GM12878 (cell line): ENCODE measurements around the gene KRT79. TPM values are rescaled to one million over a fixed set of nuclear protein-coding genes. Genes with fewer than 3 reads are reported as not detected.

Experiments
- polyA plus RNA-seq, 11 experiments: library from polyadenylated mRNA; depleted of rRNA in 4 of 11; unstranded in 6 of 11; stranded (reverse) in 5 of 11; fragments of >200 nt; fragmentation: Nextera tagmentation in 4 of 11; fragmentation: Illumina TruSeq in 1 of 11; extraction: Ambion mirVana in 4 of 11; extraction: Trizol in 1 of 11; gene quantifications; 1 replicate in 1 of 11; 2 replicates in 10 of 11; pipeline versions ENCODE4 v1.2.1 to v1.2.3, GENCODE V29; 2011 to 2016; ENCODE audit warnings: inconsistent platforms in 2 of 11, missing spikeins in 2 of 11, low read depth in 1 of 11
- small RNA-seq: library from RNA; depleted of rRNA; stranded (forward); fragments of <200 nt; gene quantifications from one replicate; pipeline ENCODE3, GENCODE V24; 2014
- total RNA-seq, 4 experiments: library from RNA; depleted of rRNA in 3 of 4; stranded (reverse); fragments of >200 nt in 3 of 4; fragmentation: Illumina TruSeq in 1 of 4; extraction: Trizol in 1 of 4; gene quantifications; 2 replicates each; pipeline versions ENCODE4 v1.2.1 to v1.2.3, GENCODE V29; 2013 to 2021
- TF ChIP-seq, protein P1 (sequence below): fragments of 450-650 bp; IDR thresholded peaks from 2 replicates; pipeline ENCODE4 v1.6.1; 2017; ENCODE audit warnings: low read depth, mild to moderate bottlenecking, moderate library complexity

KRT79 gene
- total and polyA plus RNA-seq, 10 of the 15 experiments (the other 5 are each of a cell fraction or from before 2014, with no cell fraction given): 0.03 to 0.09 (median 0.07) TPM; not detected in 7

DNA sequence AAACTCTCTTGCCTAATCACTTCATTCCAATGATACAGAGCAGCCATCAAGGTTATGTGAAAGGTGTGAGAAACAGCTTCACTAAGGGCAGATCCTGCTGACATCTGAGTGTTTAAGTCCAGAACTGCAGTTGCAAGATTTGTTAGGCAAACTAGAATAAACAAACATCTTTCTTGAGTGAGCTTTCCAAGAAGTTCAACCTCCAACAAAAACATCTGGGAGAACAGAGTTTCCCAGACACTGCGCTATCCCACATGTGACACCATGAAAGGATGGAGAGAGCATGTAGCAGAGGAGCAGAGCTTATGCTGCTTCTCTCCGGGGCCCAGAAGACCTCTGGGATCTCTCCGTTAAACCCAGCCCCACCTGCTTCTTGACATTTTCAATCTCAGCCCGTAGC is 62.6 kb downstream of the KRT79 start (continued):
- TF ChIP-seq, protein P1, sequence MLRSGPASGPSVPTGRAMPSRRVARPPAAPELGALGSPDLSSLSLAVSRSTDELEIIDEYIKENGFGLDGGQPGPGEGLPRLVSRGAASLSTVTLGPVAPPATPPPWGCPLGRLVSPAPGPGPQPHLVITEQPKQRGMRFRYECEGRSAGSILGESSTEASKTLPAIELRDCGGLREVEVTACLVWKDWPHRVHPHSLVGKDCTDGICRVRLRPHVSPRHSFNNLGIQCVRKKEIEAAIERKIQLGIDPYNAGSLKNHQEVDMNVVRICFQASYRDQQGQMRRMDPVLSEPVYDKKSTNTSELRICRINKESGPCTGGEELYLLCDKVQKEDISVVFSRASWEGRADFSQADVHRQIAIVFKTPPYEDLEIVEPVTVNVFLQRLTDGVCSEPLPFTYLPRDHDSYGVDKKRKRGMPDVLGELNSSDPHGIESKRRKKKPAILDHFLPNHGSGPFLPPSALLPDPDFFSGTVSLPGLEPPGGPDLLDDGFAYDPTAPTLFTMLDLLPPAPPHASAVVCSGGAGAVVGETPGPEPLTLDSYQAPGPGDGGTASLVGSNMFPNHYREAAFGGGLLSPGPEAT: no peak

Small RNA genes lying within 50 kb of the gene (small RNA-seq; reads per million reads assigned to genes)
- gene AC107016.2: not detected

Other genes with a start within 250 kb of the KRT79 start
Only the 7 nearest of the 14 such genes appear.
- gene KRT77, start 130.8 kb downstream of the KRT79 start, total RNA-seq (2014; rRNA removed): not detected in 2 replicates
- gene KRT77, start 130.8 kb downstream of the KRT79 start, total RNA-seq (2014; rRNA removed; fragmentation: Illumina TruSeq; extraction: Trizol): not detected in 2 replicates
- gene KRT77, start 130.8 kb downstream of the KRT79 start, total RNA-seq (2021): not detected in 2 replicates
- not detected in 2 replicates for gene KRT77, start 130.8 kb downstream of the KRT79 start, polyA plus RNA-seq (2011; rRNA removed)
- gene KRT77, start 130.8 kb downstream of the KRT79 start, polyA plus RNA-seq (2014; fragmentation: Illumina TruSeq; extraction: Trizol): not detected in 2 replicates
- gene KRT77, start 130.8 kb downstream of the KRT79 start, polyA plus RNA-seq (2014; fragmentation: Nextera tagmentation; extraction: Ambion mirVana): not detected
- not detected in 2 replicates for gene KRT77, start 130.8 kb downstream of the KRT79 start, polyA plus RNA-seq (2014; rRNA removed)
- gene KRT77, start 130.8 kb downstream of the KRT79 start, polyA plus RNA-seq (2016; fragmentation: Nextera tagmentation; extraction: Ambion mirVana): not detected
- not detected in 2 replicates for gene KRT76, start 57.0 kb downstream of the KRT79 start, total RNA-seq (2014; rRNA removed)
- not detected in 2 replicates for gene KRT76, start 57.0 kb downstream of the KRT79 start, total RNA-seq (2014; rRNA removed; fragmentation: Illumina TruSeq; extraction: Trizol)
- gene KRT76, start 57.0 kb downstream of the KRT79 start, total RNA-seq (2021): not detected in 2 replicates
- gene KRT76, start 57.0 kb downstream of the KRT79 start, polyA plus RNA-seq (2011; rRNA removed): not detected in 2 replicates
- gene KRT76, start 57.0 kb downstream of the KRT79 start, polyA plus RNA-seq (2014; fragmentation: Illumina TruSeq; extraction: Trizol): not detected in 2 replicates
- gene KRT76, start 57.0 kb downstream of the KRT79 start, polyA plus RNA-seq (2014; fragmentation: Nextera tagmentation; extraction: Ambion mirVana): not detected
- not detected in 2 replicates for gene KRT76, start 57.0 kb downstream of the KRT79 start, polyA plus RNA-seq (2014; rRNA removed)
- gene KRT76, start 57.0 kb downstream of the KRT79 start, polyA plus RNA-seq (2016; fragmentation: Nextera tagmentation; extraction: Ambion mirVana): not detected
- not detected in 2 replicates for gene KRT3, start 38.2 kb downstream of the KRT79 start, total RNA-seq (2014; rRNA removed)
- not detected in 2 replicates for gene KRT3, start 38.2 kb downstream of the KRT79 start, total RNA-seq (2014; rRNA removed; fragmentation: Illumina TruSeq; extraction: Trizol)
- not detected in 2 replicates for gene KRT3, start 38.2 kb downstream of the KRT79 start, total RNA-seq (2021)
- not detected in 2 replicates for gene KRT3, start 38.2 kb downstream of the KRT79 start, polyA plus RNA-seq (2011; rRNA removed)
- gene KRT3, start 38.2 kb downstream of the KRT79 start, polyA plus RNA-seq (2014; fragmentation: Illumina TruSeq; extraction: Trizol): not detected in 2 replicates
- not detected for gene KRT3, start 38.2 kb downstream of the KRT79 start, polyA plus RNA-seq (2014; fragmentation: Nextera tagmentation; extraction: Ambion mirVana)
- not detected in 2 replicates for gene KRT3, start 38.2 kb downstream of the KRT79 start, polyA plus RNA-seq (2014; rRNA removed)
- gene KRT3, start 38.2 kb downstream of the KRT79 start, polyA plus RNA-seq (2016; fragmentation: Nextera tagmentation; extraction: Ambion mirVana): not detected
- not detected in 2 replicates for gene KRT4, start 20.2 kb downstream of the KRT79 start, total RNA-seq (2014; rRNA removed)
- not detected in 2 replicates for gene KRT4, start 20.2 kb downstream of the KRT79 start, total RNA-seq (2014; rRNA removed; fragmentation: Illumina TruSeq; extraction: Trizol)
- gene KRT4, start 20.2 kb downstream of the KRT79 start, total RNA-seq (2021): not detected in 2 replicates
- gene KRT4, start 20.2 kb downstream of the KRT79 start, polyA plus RNA-seq (2011; rRNA removed): not detected in 2 replicates
- not detected in 2 replicates for gene KRT4, start 20.2 kb downstream of the KRT79 start, polyA plus RNA-seq (2014; fragmentation: Illumina TruSeq; extraction: Trizol)
- gene KRT4, start 20.2 kb downstream of the KRT79 start, polyA plus RNA-seq (2014; fragmentation: Nextera tagmentation; extraction: Ambion mirVana): not detected
- not detected in 2 replicates for gene KRT4, start 20.2 kb downstream of the KRT79 start, polyA plus RNA-seq (2014; rRNA removed)
- not detected for gene KRT4, start 20.2 kb downstream of the KRT79 start, polyA plus RNA-seq (2016; fragmentation: Nextera tagmentation; extraction: Ambion mirVana)
- gene KRT78, start 14.7 kb upstream of the KRT79 start, total RNA-seq (2014; rRNA removed): not detected in 2 replicates
- gene KRT78, start 14.7 kb upstream of the KRT79 start, total RNA-seq (2014; rRNA removed; fragmentation: Illumina TruSeq; extraction: Trizol): not detected in 2 replicates
- not detected in 2 replicates for gene KRT78, start 14.7 kb upstream of the KRT79 start, total RNA-seq (2021)
- 0.07 and 0.16 TPM in 2 replicates for gene KRT78, start 14.7 kb upstream of the KRT79 start, polyA plus RNA-seq (2011; rRNA removed)
- gene KRT78, start 14.7 kb upstream of the KRT79 start, polyA plus RNA-seq (2014; fragmentation: Illumina TruSeq; extraction: Trizol): not detected in 2 replicates
- not detected for gene KRT78, start 14.7 kb upstream of the KRT79 start, polyA plus RNA-seq (2014; fragmentation: Nextera tagmentation; extraction: Ambion mirVana)
- gene KRT78, start 14.7 kb upstream of the KRT79 start, polyA plus RNA-seq (2014; rRNA removed): 0.51 TPM in 1 of 2 replicates, not detected in the other
- not detected for gene KRT78, start 14.7 kb upstream of the KRT79 start, polyA plus RNA-seq (2016; fragmentation: Nextera tagmentation; extraction: Ambion mirVana)
- gene KRT8, start 70.8 kb upstream of the KRT79 start, total RNA-seq (2014; rRNA removed): 0.11 and 0.16 TPM in 2 replicates
- 0.09 and 0.22 TPM in 2 replicates for gene KRT8, start 70.8 kb upstream of the KRT79 start, total RNA-seq (2014; rRNA removed; fragmentation: Illumina TruSeq; extraction: Trizol)
- 5.6 and 5.7 TPM in 2 replicates for gene KRT8, start 70.8 kb upstream of the KRT79 start, total RNA-seq (2021)
- gene KRT8, start 70.8 kb upstream of the KRT79 start, polyA plus RNA-seq (2011; rRNA removed): 0.10 and 0.41 TPM in 2 replicates
- gene KRT8, start 70.8 kb upstream of the KRT79 start, polyA plus RNA-seq (2014; fragmentation: Illumina TruSeq; extraction: Trizol): 0.37 and 0.81 TPM in 2 replicates
- under 1 TPM in 1 of 2 experiments, not detected in 1; 0.15 TPM for gene KRT8, start 70.8 kb upstream of the KRT79 start, polyA plus RNA-seq (2014; fragmentation: Nextera tagmentation; extraction: Ambion mirVana)
- gene KRT8, start 70.8 kb upstream of the KRT79 start, polyA plus RNA-seq (2014; rRNA removed): 0.57 and 0.67 TPM in 2 replicates
- under 1 TPM; 0.35 to 0.99 TPM for gene KRT8, start 70.8 kb upstream of the KRT79 start, polyA plus RNA-seq (2016; fragmentation: Nextera tagmentation; extraction: Ambion mirVana)
- gene KRT18, start 114.8 kb upstream of the KRT79 start, total RNA-seq (2014; rRNA removed): 0.22 and 0.45 TPM in 2 replicates
- gene KRT18, start 114.8 kb upstream of the KRT79 start, total RNA-seq (2014; rRNA removed; fragmentation: Illumina TruSeq; extraction: Trizol): 0.09 and 0.22 TPM in 2 replicates
- gene KRT18, start 114.8 kb upstream of the KRT79 start, total RNA-seq (2021): 4.0 and 4.6 TPM in 2 replicates
- 0.15 and 0.23 TPM in 2 replicates for gene KRT18, start 114.8 kb upstream of the KRT79 start, polyA plus RNA-seq (2011; rRNA removed)
- 0.25 TPM in 1 of 2 replicates, not detected in the other for gene KRT18, start 114.8 kb upstream of the KRT79 start, polyA plus RNA-seq (2014; fragmentation: Illumina TruSeq; extraction: Trizol)
- gene KRT18, start 114.8 kb upstream of the KRT79 start, polyA plus RNA-seq (2014; fragmentation: Nextera tagmentation; extraction: Ambion mirVana): under 1 TPM in 1 of 2 experiments, not detected in 1; 0.09 TPM
- 0.14 and 0.18 TPM in 2 replicates for gene KRT18, start 114.8 kb upstream of the KRT79 start, polyA plus RNA-seq (2014; rRNA removed)
- gene KRT18, start 114.8 kb upstream of the KRT79 start, polyA plus RNA-seq (2016; fragmentation: Nextera tagmentation; extraction: Ambion mirVana): under 1 TPM; 0.46 to 0.59 TPM